ENCODE data around the gene PRDM9.

GRCh38 chr5:23494558-23494957 lies 12.9 kb upstream of the PRDM9 start:
- TF ChIP-seq CTCF (IDR thresholded peaks at IDR 0.05 in 4 of 5, conservative IDR thresholded peaks at IDR 0.05 in 1 of 5) (no peak), POLR2A (IDR thresholded peaks at IDR 0.05) (no peak)

All from gastrocnemius medialis (tissue), 4 donors.